Stimulated activated naive CD8-positive, alpha-beta T cell treated with anti-CD3 and anti-CD28 coated beads, Interleukin-15, amount 100 ng/mL, for 72 hours (primary cell): ENCODE data around the gene CD19.
A peak's percentile ranks its signal among the peaks of the same experiment; 100 is the strongest.

Experiments
- ATAC-seq: fragments of 150-1000 bp; cut with Tn5 transposase; 2 replicates; pipeline ENCODE4 v1.10.0; 2021; ENCODE audit warnings: mild to moderate bottlenecking, moderate library complexity
- DNase-seq, 2 donors: peaks; one replicate each; pipeline ENCODE4 v3.0.0; 2021 to 2022
- H3K27ac Mint-ChIP-seq, 2 donors: one replicate each; pipeline ENCODE4 v1.8.0; 2022; ENCODE audit warnings: mild to moderate bottlenecking in 2 of 2, mixed read lengths in 2 of 2, moderate library complexity in 2 of 2
- H3K27me3 Mint-ChIP-seq: one replicate; pipeline ENCODE4 v1.8.0; 2022; ENCODE audit warnings: mixed read lengths
- H3K4me1 Mint-ChIP-seq: one replicate; pipeline ENCODE4 v1.8.0; 2022; ENCODE audit warnings: mild to moderate bottlenecking, mixed read lengths
- H3K4me3 Mint-ChIP-seq, 2 donors: one replicate each; pipeline ENCODE4 v1.8.0; 2022; ENCODE audit warnings: mild to moderate bottlenecking in 2 of 2, mixed read lengths in 2 of 2, moderate library complexity in 1 of 2
- H3K9me3 Mint-ChIP-seq, 2 donors: one replicate each; pipeline ENCODE4 v1.8.0; 2022; ENCODE audit warnings: mixed read lengths in 2 of 2

Gene CD19

GRCh38 chr16:28902909-28903308, 28.9 kb upstream of the CD19 start:
- DNase-seq (no peak), ATAC-seq (peak; percentile 41)
- Mint-ChIP-seq H3K9me3 (no peaks in the 10 kb centered on the region), H3K4me1 (peaks cover 23% of the 10 kb centered on the region), H3K27me3 (no peaks in the 10 kb centered on the region), H3K27ac (peak overlapping the region in 1 of 2 donors; percentile 27), H3K4me3 (no peak overlapping the region)

- no peaks in the 10 kb centered on the region for H3K9me3 Mint-ChIP-seq
- peak overlapping the region; percentile 57 to 72 for H3K27ac Mint-ChIP-seq
Measured at GRCh38 chr16:28903344-28904042, 28.3 kb upstream of the CD19 start.

GRCh38 chr16:28904363-28904762, 27.4 kb upstream of the CD19 start:
- H3K9me3 Mint-ChIP-seq: no peaks in the 10 kb centered on the region
- DNase-seq (no peak), ATAC-seq (peak; percentile 19)
- H3K4me3 Mint-ChIP-seq: no peak overlapping the region
- peak overlapping the region in 1 of 2 donors; percentile 55 for H3K27ac Mint-ChIP-seq
- H3K27me3 Mint-ChIP-seq: no peaks in the 10 kb centered on the region
- H3K4me1 Mint-ChIP-seq: peaks cover 23% of the 10 kb centered on the region

More at GRCh38 chr16:28903344-28904042, 28.3 kb upstream of the CD19 start:
- H3K27me3 Mint-ChIP-seq: no peaks in the 10 kb centered on the region
- H3K4me1 Mint-ChIP-seq: peaks cover 23% of the 10 kb centered on the region
- no peak overlapping the region for H3K4me3 Mint-ChIP-seq
- no peak for DNase-seq
- peak; percentile 41 for ATAC-seq

GRCh38 chr16:28904828-28905227, 26.9 kb upstream of the CD19 start:
- Mint-ChIP-seq H3K4me1 (peaks cover 23% of the 10 kb centered on the region), H3K4me3 (no peak overlapping the region), H3K27ac (no peak overlapping the region), H3K27me3 (no peaks in the 10 kb centered on the region), H3K9me3 (no peaks in the 10 kb centered on the region)
- no peak for ATAC-seq
- DNase-seq: no peak

- no peaks in the 10 kb centered on the region for H3K27me3 Mint-ChIP-seq
- ATAC-seq (no peak), DNase-seq (no peak)
- H3K4me3 Mint-ChIP-seq: no peak overlapping the region
- no peak overlapping the region for H3K27ac Mint-ChIP-seq
- peaks cover 23% of the 10 kb centered on the region for H3K4me1 Mint-ChIP-seq
- no peaks in the 10 kb centered on the region for H3K9me3 Mint-ChIP-seq
Measured at GRCh38 chr16:28905229-28905754, 26.5 kb upstream of the CD19 start.

GRCh38 chr16:28905800-28906372, 25.9 kb upstream of the CD19 start:
- H3K27ac Mint-ChIP-seq: no peak overlapping the region
- no peak overlapping the region for H3K4me3 Mint-ChIP-seq
- peaks cover 23% of the 10 kb centered on the region for H3K4me1 Mint-ChIP-seq
- H3K27me3 Mint-ChIP-seq: no peaks in the 10 kb centered on the region
- DNase-seq (no peak), ATAC-seq (no peak)
- no peaks in the 10 kb centered on the region for H3K9me3 Mint-ChIP-seq

- peak; percentile 39 for ATAC-seq
- no peaks in the 10 kb centered on the region for H3K27me3 Mint-ChIP-seq
- H3K4me3 Mint-ChIP-seq: no peak overlapping the region
- H3K9me3 Mint-ChIP-seq: no peaks in the 10 kb centered on the region
- no peaks in the 10 kb centered on the region for H3K4me1 Mint-ChIP-seq
- DNase-seq: no peak
- peak overlapping the region in 1 of 2 donors; percentile 67 for H3K27ac Mint-ChIP-seq
Measured at GRCh38 chr16:28910086-28911031, 21.4 kb upstream of the CD19 start.

- H3K4me3 Mint-ChIP-seq: no peak overlapping the region
- no peaks in the 10 kb centered on the region for H3K27me3 Mint-ChIP-seq
- no peak overlapping the region for H3K27ac Mint-ChIP-seq
- peaks cover 5% of the 10 kb centered on the region for H3K4me1 Mint-ChIP-seq
- no peaks in the 10 kb centered on the region for H3K9me3 Mint-ChIP-seq
- DNase-seq (no peak), ATAC-seq (no peak)
Measured at GRCh38 chr16:28912558-28912957, 19.2 kb upstream of the CD19 start.

- Mint-ChIP-seq H3K27me3 (no peaks in the 10 kb centered on the region), H3K4me1 (peaks cover 5% of the 10 kb centered on the region), H3K9me3 (no peaks in the 10 kb centered on the region), H3K4me3 (no peak overlapping the region), H3K27ac (no peak overlapping the region)
- ATAC-seq: no peak
- DNase-seq: no peak
Measured at GRCh38 chr16:28913946-28914724, 17.6 kb upstream of the CD19 start.

GRCh38 chr16:28915181-28915580, 16.6 kb upstream of the CD19 start:
- Mint-ChIP-seq H3K4me3 (no peak overlapping the region), H3K27me3 (no peaks in the 10 kb centered on the region), H3K9me3 (no peaks in the 10 kb centered on the region), H3K27ac (no peak overlapping the region), H3K4me1 (peaks cover 5% of the 10 kb centered on the region)
- ATAC-seq: no peak
- DNase-seq: no peak

- Mint-ChIP-seq H3K27me3 (no peaks in the 10 kb centered on the region), H3K27ac (peak overlapping the region in 1 of 2 donors; percentile 2), H3K9me3 (no peaks in the 10 kb centered on the region), H3K4me3 (no peak overlapping the region), H3K4me1 (peaks cover 5% of the 10 kb centered on the region)
- DNase-seq (no peak), ATAC-seq (no peak)
Measured at GRCh38 chr16:28917095-28917494, 14.7 kb upstream of the CD19 start.

GRCh38 chr16:28918698-28919097, 13.1 kb upstream of the CD19 start:
- ATAC-seq (no peak), DNase-seq (no peak)
- peaks cover 5% of the 10 kb centered on the region for H3K4me1 Mint-ChIP-seq
- H3K27ac Mint-ChIP-seq: no peak overlapping the region
- H3K27me3 Mint-ChIP-seq: no peaks in the 10 kb centered on the region
- H3K4me3 Mint-ChIP-seq: no peak overlapping the region
- no peaks in the 10 kb centered on the region for H3K9me3 Mint-ChIP-seq

- ATAC-seq: no peak
Measured at GRCh38 chr16:28923231-28923587, 8.6 kb upstream of the CD19 start.

GRCh38 chr16:28923652-28924398, 7.9 kb upstream of the CD19 start:
- DNase-seq: peak in 1 of 2 donors; percentile 13
- peak overlapping the region; percentile 88 to 95 for H3K4me3 Mint-ChIP-seq
- ATAC-seq: no peak
- no peaks in the 10 kb centered on the region for H3K9me3 Mint-ChIP-seq
- no peaks in the 10 kb centered on the region for H3K27me3 Mint-ChIP-seq
- peaks cover 17% of the 10 kb centered on the region for H3K4me1 Mint-ChIP-seq
- H3K27ac Mint-ChIP-seq: no peak overlapping the region

More at GRCh38 chr16:28923231-28923587, 8.6 kb upstream of the CD19 start:
- Mint-ChIP-seq H3K27me3 (no peaks in the 10 kb centered on the region), H3K27ac (peak overlapping the region in 1 of 2 donors; percentile 16), H3K4me3 (peak overlapping the region; percentile 37 to 58), H3K9me3 (no peaks in the 10 kb centered on the region), H3K4me1 (peaks cover 17% of the 10 kb centered on the region)
- DNase-seq: no peak
